Lung microvascular endothelial cell (primary cell): ENCODE measurements around the gene PIK3R4. TPM values are rescaled to one million over a fixed set of nuclear protein-coding genes. Genes with fewer than 3 reads are reported as not detected.

Source experiments
- DNase-seq, 2 donors: peaks; one replicate each; pipeline versions ENCODE4 v3.0.0 to v3.0.0-alpha.2; 2010; ENCODE audit warnings: low read depth in 2 of 2
- total RNA-seq: library from RNA; depleted of rRNA; stranded (reverse); fragments of >200 nt; gene quantifications from 2 replicates; pipeline ENCODE4 v1.2.1, GENCODE V29; 2014

The PIK3R4 gene
- total RNA-seq, 1 donor from 2014 or later: 30.4 TPM

DNA sequence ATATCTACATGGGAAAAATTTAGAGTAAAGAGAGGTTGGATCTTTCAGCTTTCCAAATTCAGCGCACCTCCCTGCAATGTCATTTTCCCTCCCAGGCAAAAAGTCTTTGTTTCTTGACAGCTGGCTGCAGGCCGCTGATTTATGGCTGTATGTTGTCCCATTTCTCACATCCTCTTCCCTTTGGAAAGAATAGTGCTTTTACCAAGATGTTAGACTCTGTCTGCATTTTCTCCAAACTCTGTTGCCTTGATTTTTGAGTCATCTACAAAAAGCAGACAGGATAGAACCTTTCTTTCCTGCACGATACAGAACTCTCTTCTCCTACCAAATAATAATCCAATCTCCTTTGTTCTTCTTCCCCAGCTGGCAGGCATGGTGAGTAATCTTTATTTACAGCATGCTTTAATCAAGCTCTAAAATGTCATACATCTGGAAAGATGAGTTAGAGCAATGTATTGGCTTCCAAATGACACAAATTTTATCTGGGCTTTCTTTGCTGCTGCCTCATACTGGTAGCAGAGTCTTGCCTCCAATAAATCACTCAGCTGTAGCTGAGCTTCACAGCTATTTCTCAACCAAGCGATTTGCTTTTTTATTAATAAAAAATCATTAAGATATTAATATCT is 101.9 kb downstream of the PIK3R4 start:
- peak; percentile 10 to 12 for DNase-seq

DNA sequence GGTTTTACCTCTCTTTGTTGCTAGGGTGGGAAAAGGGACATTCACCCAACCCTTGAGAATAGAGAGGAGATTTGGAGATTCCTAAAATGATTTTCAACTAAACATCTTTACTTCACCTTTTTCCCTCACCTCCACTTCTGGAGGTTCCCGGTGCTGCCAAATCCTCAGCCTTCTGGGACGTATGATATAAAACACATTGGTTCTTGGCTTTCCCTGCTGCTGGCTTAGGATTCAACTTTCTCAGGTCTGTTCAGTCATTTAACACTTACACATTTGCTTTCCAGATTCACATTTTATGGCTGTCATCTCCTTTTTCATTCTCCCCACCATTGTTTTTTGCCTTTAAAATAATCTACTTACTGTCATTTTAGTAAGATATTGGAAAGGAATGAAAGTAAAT is 106.6 kb downstream of the PIK3R4 start:
- no peak for DNase-seq

DNA sequence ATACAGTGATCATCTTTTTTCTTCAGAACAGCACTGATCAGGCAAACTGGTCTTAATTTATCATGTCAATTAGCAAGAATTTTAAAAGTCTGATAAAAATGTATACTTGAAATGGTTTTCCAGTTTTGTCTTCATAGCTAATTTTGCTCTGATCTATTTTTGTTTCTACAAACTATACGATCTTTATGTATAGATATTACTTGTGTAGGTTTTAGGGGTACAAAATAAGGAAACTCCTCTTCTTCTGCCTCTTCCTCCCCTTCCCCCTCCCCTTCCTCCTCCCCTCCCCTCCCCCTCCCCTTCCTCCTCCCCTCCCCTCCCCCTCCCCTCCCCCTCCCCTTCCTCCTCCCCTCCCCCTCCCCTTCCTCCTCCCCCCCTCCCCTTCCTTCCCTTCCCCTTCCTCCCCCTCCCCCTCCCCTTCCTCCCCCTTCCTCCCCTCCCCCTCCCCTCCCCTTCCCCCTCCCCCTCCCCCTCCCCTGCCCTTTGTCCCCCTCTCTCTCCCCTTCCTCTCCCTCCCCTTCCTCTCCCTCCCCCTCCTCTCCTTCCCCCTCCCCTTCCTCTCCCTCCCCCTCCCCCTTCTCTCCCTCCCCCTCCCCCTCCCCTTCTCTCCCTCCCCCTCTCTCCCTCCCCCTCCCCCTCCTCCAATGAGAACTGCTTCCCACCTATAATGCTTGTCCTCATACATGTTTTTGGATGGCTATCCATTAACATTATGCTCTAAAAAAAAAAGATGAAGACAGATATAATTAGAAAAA is 110.0 kb downstream of the PIK3R4 start:
- DNase-seq: no peak

GRCh38 chr3:130635978-130636377 is 110.7 kb downstream of the PIK3R4 start:
- DNase-seq: no peak

GRCh38 chr3:130635285-130635684 is 111.3 kb downstream of the PIK3R4 start:
- DNase-seq: no peak

Other genes with a start within 250 kb of the PIK3R4 start
- gene COL6A6, start 229.7 kb downstream of the PIK3R4 start, total RNA-seq: not detected in 2 replicates
- gene ATP2C1, start 147.3 kb upstream of the PIK3R4 start, total RNA-seq: 67.6 and 92.1 TPM in 2 replicates